B cell (primary cell): Measurements from ENCODE around the gene ARHGEF38. TPM values are rescaled to one million over a fixed set of nuclear protein-coding genes. Genes with fewer than 3 reads are reported as not detected.

Source experiments
- ATAC-seq: fragments of 200-7000 bp; cut with Tn5 transposase; one replicate; pipeline ENCODE4 v1.10.0; 2021; ENCODE audit warnings: low read depth, mild to moderate bottlenecking, moderate number of reproducible peaks, moderate library complexity
- CTCF ChIA-PET: fragments of 350-600 bp; sonication (Branson Sonifier 250); formaldehyde crosslinking; loops from one replicate; lab custom pipeline; 2021; ENCODE audit warnings: antibody characterized with exemption, inconsistent platforms; lab: Charles Lee
- POLR2A ChIA-PET: fragments of 350-600 bp; sonication (Branson Sonifier 250); formaldehyde crosslinking; loops from one replicate; lab custom pipeline; 2021; ENCODE audit warnings: antibody characterized with exemption; lab: Charles Lee
- DNase-seq: peaks from one replicate; pipeline ENCODE4 v3.0.0; 2013
- H2AFZ ChIP-seq: 2 replicates; pipeline ENCODE4 v1.6.1; 2012; ENCODE audit warnings: mild to moderate bottlenecking, low read depth, low read length; ENCODE audit not compliant: insufficient read depth, poor library complexity, severe bottlenecking
- H3K27ac ChIP-seq, 2 donors: 1 replicate in 1 of 2; 2 replicates in 1 of 2; pipeline ENCODE4 v1.5.1; 2012 to 2013; ENCODE audit warnings: low read length in 2 of 2, mild to moderate bottlenecking in 2 of 2, moderate library complexity in 1 of 2
- H3K27me3 ChIP-seq, 4 experiments: fragments of 200-600 bp in 1 of 4; sonication (generic) in 1 of 4; replicated peaks in 1 of 4; 1 replicate in 2 of 4; 2 replicates in 2 of 4; pipeline versions ENCODE4 v1.6.1 to v1.7.0; 2013 to 2016; ENCODE audit warnings: low read length in 3 of 4, mild to moderate bottlenecking in 2 of 4, mixed read lengths in 1 of 4, moderate library complexity in 1 of 4; ENCODE audit not compliant: insufficient read depth in 4 of 4, control insufficient read depth in 3 of 4; ENCODE audit errors: control extremely low read depth in 1 of 4
- H3K36me3 ChIP-seq, 2 experiments: replicated peaks in 1 of 2; 1 replicate in 1 of 2; 2 replicates in 1 of 2; pipeline versions ENCODE4 v1.6.1 to v1.7.1; 2013; ENCODE audit warnings: low read length in 1 of 2; ENCODE audit not compliant: insufficient read depth in 2 of 2, control insufficient read depth in 1 of 2; ENCODE audit errors: control extremely low read depth in 1 of 2, extremely low read depth in 1 of 2
- H3K4me1 ChIP-seq, 2 donors: fragments of 200-600 bp in 1 of 2; sonication (generic) in 1 of 2; 1 replicate in 1 of 2; 2 replicates in 1 of 2; pipeline versions ENCODE4 v1.5.1 to v1.6.1; 2013 to 2017; ENCODE audit warnings: low read length in 2 of 2; ENCODE audit not compliant: control insufficient read depth in 2 of 2, insufficient read depth in 2 of 2
- H3K4me2 ChIP-seq: replicated peaks from 2 replicates; pipeline ENCODE3; 2012; ENCODE audit warnings: mild to moderate bottlenecking, low read depth, low read length; ENCODE audit not compliant: poor library complexity, severe bottlenecking
- H3K4me3 ChIP-seq, 5 experiments: fragments of 200-600 bp in 1 of 5; sonication (generic) in 1 of 5; 1 replicate in 3 of 5; 2 replicates in 2 of 5; pipeline versions ENCODE4 v1.5.1 to v1.7.0; 2011 to 2016; ENCODE audit warnings: low read length in 4 of 5, mild to moderate bottlenecking in 4 of 5, low read depth in 2 of 5, control low read depth in 1 of 5, moderate library complexity in 1 of 5; ENCODE audit not compliant: insufficient read depth in 1 of 5; ENCODE audit errors: control extremely low read depth in 1 of 5, extremely low read depth in 1 of 5
- H3K79me2 ChIP-seq: fragments of 200-600 bp; sonication (generic); one replicate; pipeline ENCODE4 v1.6.0; 2016; ENCODE audit warnings: low read length; ENCODE audit not compliant: control insufficient read depth, insufficient read depth
- H3K9ac ChIP-seq: fragments of 200-600 bp; sonication (generic); 2 replicates; pipeline ENCODE4 v1.6.1; 2017; ENCODE audit warnings: mild to moderate bottlenecking, low read length, moderate library complexity
- H3K9me3 ChIP-seq, 3 donors: one replicate each; pipeline versions ENCODE4 v1.6.1 to v1.7.1; 2013; ENCODE audit warnings: low read length in 2 of 3; ENCODE audit not compliant: control insufficient read depth in 2 of 3, insufficient read depth in 1 of 3; ENCODE audit errors: control extremely low read depth in 1 of 3
- H4K20me1 ChIP-seq: 2 replicates; pipeline ENCODE4 v1.6.0; 2012; ENCODE audit warnings: mild to moderate bottlenecking, low read length; ENCODE audit not compliant: insufficient read depth, control insufficient read depth, poor library complexity, severe bottlenecking
- H3K27ac Mint-ChIP-seq: one replicate; pipeline ENCODE4 v1.8.0; 2021; ENCODE audit warnings: mixed read lengths
- H3K27me3 Mint-ChIP-seq: one replicate; pipeline ENCODE4 v1.8.0; 2021; ENCODE audit warnings: mixed read lengths
- H3K4me1 Mint-ChIP-seq: one replicate; pipeline ENCODE4 v1.8.0; 2021; ENCODE audit warnings: mixed read lengths
- H3K4me3 Mint-ChIP-seq: one replicate; pipeline ENCODE4 v1.8.0; 2021; ENCODE audit warnings: mixed read lengths
- H3K9me3 Mint-ChIP-seq: one replicate; pipeline ENCODE4 v1.8.0; 2022; ENCODE audit warnings: mixed read lengths; ENCODE audit not compliant: insufficient read depth
- CTCF ChIP-seq: fragments of 200-600 bp; IDR thresholded peaks from one replicate; pipeline ENCODE4 v1.8.0; 2022; ENCODE audit warnings: antibody characterized with exemption, mild to moderate bottlenecking
- EZH2 ChIP-seq: IDR thresholded peaks from 2 replicates; pipeline ENCODE4 v1.6.1; 2012; ENCODE audit warnings: borderline replicate concordance, low read depth, mild to moderate bottlenecking, moderate library complexity, low read length; ENCODE audit not compliant: insufficient read depth, poor library complexity, severe bottlenecking
- WGBS: methylation state at CpG from one replicate; pipeline ENCODE4 v1.1.5; 2013; ENCODE audit warnings: missing lambda C conversion rate; ENCODE audit not compliant: insufficient coverage; 5-methylcytosine and 5-hydroxymethylcytosine counted together
- intact Hi-C: fragments of 100-400 bp; cut with micrococcal nuclease; formaldehyde crosslinking; loops from one replicate; pipeline ENCODE4 v1.10.0; 2022
- polyA plus RNA-seq: library from polyadenylated mRNA; depleted of rRNA; stranded (reverse); fragments of >200 nt; gene quantifications from 2 replicates; pipeline ENCODE4 v1.2.3, GENCODE V29; 2012
- total RNA-seq, 2 donors: library from RNA; stranded (reverse); fragments of 120-200 nt in 1 of 2; gene quantifications; 1 replicate in 1 of 2; 2 replicates in 1 of 2; pipeline versions ENCODE4 v1.2.3 to v1.2.4, GENCODE V29; 2013 to 2022

ARHGEF38 gene
- total and polyA plus RNA-seq, 2 donors (not counting 1 experiment from before 2014, with no cell fraction given), result not detected

GRCh38 chr4:105591573-105591972, 39.2 kb downstream of the ARHGEF38 start:
- Mint-ChIP-seq H3K27me3 (peaks cover 9% of the 10 kb centered on the region), H3K9me3 (no peaks in the 10 kb centered on the region), H3K4me1 (peaks cover 8% of the 10 kb centered on the region), H3K4me3 (no peak overlapping the region), H3K27ac (no peak overlapping the region)
- H3K9me3 ChIP-seq, result no peaks in the 10 kb centered on the region
- intact Hi-C loops, result no loop called here
- H4K20me1 ChIP-seq, result no peaks in the 10 kb centered on the region
- H3K4me1 ChIP-seq, result no peaks in the 10 kb centered on the region
- H3K79me2 ChIP-seq, result no peaks in the 10 kb centered on the region
- no peak for DNase-seq
- no peaks in the 10 kb centered on the region for H3K36me3 ChIP-seq
- ChIA-PET CTCF (no interaction called here), POLR2A (no interaction called here)
- no peak for ATAC-seq
- H3K4me2 ChIP-seq, result no peak overlapping the region
- no peak overlapping the region for H2AFZ ChIP-seq
- no peak overlapping the region for H3K9ac ChIP-seq
- no CpG with 5 or more reads among the region's 3 CpGs for WGBS
- H3K4me3 ChIP-seq, result no peak overlapping the region
- TF ChIP-seq EZH2 (no peak), CTCF (no peak)
- no peaks in the 10 kb centered on the region for H3K27me3 ChIP-seq
- no peak overlapping the region for H3K27ac ChIP-seq

DNA sequence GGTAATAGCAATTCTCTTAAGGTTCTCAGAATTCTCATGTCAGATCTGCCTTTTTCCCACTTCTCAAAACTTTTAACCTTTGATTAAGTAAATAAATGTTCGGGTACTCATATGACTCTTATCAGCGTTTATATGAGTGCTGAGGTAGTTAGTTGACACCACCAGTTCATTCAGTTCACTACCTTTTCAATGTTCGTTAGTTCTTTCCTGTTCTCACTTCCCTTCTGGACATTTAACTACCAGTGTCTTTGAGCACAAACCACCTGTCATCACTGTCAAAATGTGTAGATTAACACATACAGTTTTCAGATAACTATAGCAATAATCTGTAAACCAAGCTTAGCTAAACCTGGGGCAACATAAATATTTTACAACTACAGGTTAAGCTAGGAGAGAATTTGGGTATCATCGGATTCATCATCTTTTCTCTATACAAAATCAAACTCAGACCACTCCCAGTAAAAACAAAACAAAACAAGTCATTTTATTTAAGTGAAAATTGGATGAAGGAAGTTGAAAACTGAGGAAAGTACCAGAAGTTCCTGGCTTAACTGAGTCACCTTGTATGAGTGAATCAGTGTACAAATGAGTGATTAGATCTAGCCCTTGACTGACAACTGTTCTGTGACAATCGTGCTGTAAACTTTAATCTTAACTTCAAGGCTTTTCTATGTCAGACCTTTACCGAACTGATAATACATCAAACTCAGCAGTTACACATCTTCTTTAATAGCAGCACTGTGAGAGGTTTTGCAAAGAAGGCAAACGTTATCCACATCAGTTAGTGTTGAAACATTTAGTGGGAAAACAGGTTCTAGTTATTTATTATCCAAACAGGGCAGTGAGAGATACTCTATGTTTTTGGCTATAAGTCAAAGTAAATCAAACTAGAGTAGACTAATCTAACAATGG, 41.9 kb downstream of the ARHGEF38 start:
- Histone ChIP-seq H3K4me1 (no peaks in the 10 kb centered on the region), H3K9ac (no peak overlapping the region), H4K20me1 (no peaks in the 10 kb centered on the region), H3K79me2 (no peaks in the 10 kb centered on the region), H2AFZ (no peak overlapping the region), H3K27me3 (no peaks in the 10 kb centered on the region), H3K4me2 (no peak overlapping the region), H3K36me3 (no peaks in the 10 kb centered on the region), H3K4me3 (no peak overlapping the region), H3K9me3 (no peaks in the 10 kb centered on the region), H3K27ac (no peak overlapping the region)
- intact Hi-C loops, result no loop called here
- DNase-seq (no peak), ATAC-seq (no peak)
- TF ChIP-seq EZH2, result no peak
- no peak for TF ChIP-seq CTCF
- Mint-ChIP-seq H3K4me3 (no peak overlapping the region), H3K27ac (no peak overlapping the region), H3K27me3 (peaks cover 14% of the 10 kb centered on the region), H3K9me3 (no peaks in the 10 kb centered on the region), H3K4me1 (peaks cover 8% of the 10 kb centered on the region)
- POLR2A ChIA-PET, result no interaction called here
- CTCF ChIA-PET, result no interaction called here
- WGBS, result no CpG with 5 or more reads among the region's 7 CpGs
